ENCODE data around the gene TXNL4B.

DNA sequence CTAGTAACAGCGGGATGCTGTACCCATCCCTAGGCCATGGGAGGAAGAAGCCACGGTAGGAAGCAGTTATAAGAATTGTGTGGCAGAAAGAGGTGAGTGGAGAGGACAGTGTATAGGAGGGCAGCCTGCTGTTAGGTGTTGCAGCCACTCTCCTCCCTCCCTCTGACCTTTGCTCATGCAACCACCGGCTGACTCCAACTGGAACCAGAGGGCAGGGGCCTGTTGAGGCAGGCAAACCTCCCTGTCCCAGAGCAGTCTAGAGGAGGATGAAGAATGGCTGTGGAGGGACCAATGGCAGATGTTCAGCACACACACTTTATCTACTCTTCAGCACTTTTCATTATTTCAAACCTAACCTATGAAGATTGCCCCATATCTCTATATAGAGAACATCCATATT is 2.2 kb downstream of the TXNL4B start:
- TF ChIP-seq, protein P1, sequence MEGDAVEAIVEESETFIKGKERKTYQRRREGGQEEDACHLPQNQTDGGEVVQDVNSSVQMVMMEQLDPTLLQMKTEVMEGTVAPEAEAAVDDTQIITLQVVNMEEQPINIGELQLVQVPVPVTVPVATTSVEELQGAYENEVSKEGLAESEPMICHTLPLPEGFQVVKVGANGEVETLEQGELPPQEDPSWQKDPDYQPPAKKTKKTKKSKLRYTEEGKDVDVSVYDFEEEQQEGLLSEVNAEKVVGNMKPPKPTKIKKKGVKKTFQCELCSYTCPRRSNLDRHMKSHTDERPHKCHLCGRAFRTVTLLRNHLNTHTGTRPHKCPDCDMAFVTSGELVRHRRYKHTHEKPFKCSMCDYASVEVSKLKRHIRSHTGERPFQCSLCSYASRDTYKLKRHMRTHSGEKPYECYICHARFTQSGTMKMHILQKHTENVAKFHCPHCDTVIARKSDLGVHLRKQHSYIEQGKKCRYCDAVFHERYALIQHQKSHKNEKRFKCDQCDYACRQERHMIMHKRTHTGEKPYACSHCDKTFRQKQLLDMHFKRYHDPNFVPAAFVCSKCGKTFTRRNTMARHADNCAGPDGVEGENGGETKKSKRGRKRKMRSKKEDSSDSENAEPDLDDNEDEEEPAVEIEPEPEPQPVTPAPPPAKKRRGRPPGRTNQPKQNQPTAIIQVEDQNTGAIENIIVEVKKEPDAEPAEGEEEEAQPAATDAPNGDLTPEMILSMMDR (IDR thresholded peaks at IDR 0.05) = no peak
- TF ChIP-seq POLR2A (IDR thresholded peaks at IDR 0.05) (no peak), EP300 (IDR thresholded peaks at IDR 0.05) (no peak)

Data from ovary (tissue), 3 donors.